K562 (cell line): ENCODE measurements around the gene RABGAP1L. TPM values are rescaled to one million over a fixed set of nuclear protein-coding genes. Genes with fewer than 3 reads are reported as not detected.

ENCODE experiments used
- ATAC-seq: fragments of 200-7000 bp; cut with Tn5 transposase; 3 replicates; pipeline ENCODE4 v1.9.1; 2020; ENCODE audit warnings: moderate library complexity
- BruUV-seq: library from RNA; stranded (reverse); fragments of 400-500 nt; replicated peaks from 2 replicates; lab custom pipeline; 2021; lab: Mats Ljungman, UMichigan
- CTCF ChIA-PET: fragments of 300-600 bp; formaldehyde crosslinking; extraction: SDS; loops from one replicate; lab custom pipeline; 2021; ENCODE audit warnings: low intra/inter-chr PET ratio; lab: Yijun Ruan, JAX
- POLR2A ChIA-PET: fragments of 300-600, 350-650 bp; sonication (Branson Sonifier 250); formaldehyde crosslinking; extraction: SDS; loops from one replicate; lab custom pipeline; 2021; ENCODE audit warnings: antibody characterized with exemption, inconsistent platforms; lab: Yijun Ruan, JAX
- DNase-seq, 4 experiments: peaks; one replicate each; pipeline versions ENCODE4 v3.0.0 to v3.0.0-alpha.2; 2011 to 2018; ENCODE audit warnings: low spot score in 3 of 4, mixed read lengths in 3 of 4; ENCODE audit errors: extremely low read depth in 1 of 4
- FAIRE-seq: peaks from 2 replicates; lab custom pipeline; 2011; peaks lifted over from hg19 to GRCh38; lab: Jason Lieb, UNC
- H2AFZ ChIP-seq: 2 replicates; pipeline ENCODE4 v1.6.0; 2011; ENCODE audit warnings: low read depth, low read length, control low read depth, inconsistent platforms
- H3K27ac ChIP-seq: fragments of 200-600 bp; 3 replicates; pipeline ENCODE4 v1.8.0; 2011; ENCODE audit warnings: low read depth, mild to moderate bottlenecking, control low read depth, inconsistent platforms, low read length, moderate library complexity, mixed read lengths; ENCODE audit errors: extremely low read depth
- H3K27me3 ChIP-seq, 2 experiments: fragments of 300-600 bp in 1 of 2; 2 replicates in 1 of 2; 3 replicates in 1 of 2; pipeline versions ENCODE4 v1.6.0 to v1.8.0; 2011; ENCODE audit warnings: inconsistent platforms in 2 of 2, low read length in 2 of 2, mild to moderate bottlenecking in 1 of 2, mixed read lengths in 1 of 2, moderate library complexity in 1 of 2; ENCODE audit not compliant: control insufficient read depth in 2 of 2, insufficient read depth in 2 of 2
- H3K36me3 ChIP-seq: fragments of 300-600 bp; 3 replicates; pipeline ENCODE4 v1.8.0; 2011; ENCODE audit warnings: mild to moderate bottlenecking, low read length, inconsistent platforms; ENCODE audit not compliant: control insufficient read depth, insufficient read depth
- H3K4me1 ChIP-seq, 2 experiments: fragments of 200-600 bp in 1 of 2; replicated peaks in 1 of 2; 2 replicates in 1 of 2; 3 replicates in 1 of 2; pipeline versions ENCODE4 v1.5.1 to v1.8.0; 2011; ENCODE audit warnings: inconsistent platforms in 2 of 2, low read length in 2 of 2, mild to moderate bottlenecking in 1 of 2, mixed read lengths in 1 of 2, moderate library complexity in 1 of 2; ENCODE audit not compliant: control insufficient read depth in 2 of 2, insufficient read depth in 2 of 2
- H3K4me2 ChIP-seq: 2 replicates; pipeline ENCODE4 v1.6.1; 2011; ENCODE audit warnings: low read length, control low read depth, inconsistent platforms, mixed read lengths; ENCODE audit not compliant: insufficient read depth
- H3K4me3 ChIP-seq: fragments of 200-600 bp; sonication (generic), shearing (Covaris generic); 2 replicates; pipeline ENCODE4 v1.5.1; 2016; ENCODE audit warnings: control low read depth, inconsistent platforms
- H3K79me2 ChIP-seq: fragments of 200-600 bp; 3 replicates; pipeline ENCODE4 v1.8.0; 2011; ENCODE audit warnings: low read length, inconsistent platforms; ENCODE audit not compliant: control insufficient read depth, insufficient read depth
- H3K9ac ChIP-seq, 2 experiments: 2 replicates each; pipeline versions ENCODE4 v1.6.0 to v1.6.1; 2011; ENCODE audit warnings: low read depth in 2 of 2, low read length in 2 of 2, control low read depth in 1 of 2, inconsistent platforms in 1 of 2, mild to moderate bottlenecking in 1 of 2, mixed read lengths in 1 of 2; ENCODE audit not compliant: insufficient read depth in 1 of 2
- H3K9me1 ChIP-seq: one replicate; pipeline ENCODE4 v1.6.0; 2011; ENCODE audit warnings: inconsistent platforms, mild to moderate bottlenecking, low read length, moderate library complexity; ENCODE audit not compliant: control insufficient read depth, insufficient read depth
- H3K9me3 ChIP-seq: replicated peaks from 2 replicates; pipeline ENCODE4 v1.5.1; 2011; ENCODE audit warnings: low read depth, low read length, inconsistent platforms; ENCODE audit not compliant: control insufficient read depth, insufficient read depth
- H4K20me1 ChIP-seq: replicated peaks from 2 replicates; pipeline ENCODE4 v1.6.1; 2011; ENCODE audit warnings: low read length, inconsistent platforms, mixed read lengths; ENCODE audit not compliant: control insufficient read depth, insufficient read depth
- ARID1B ChIP-seq: fragments of 450-650 bp; IDR thresholded peaks from 2 replicates; pipeline ENCODE4 v1.6.1; 2016; ENCODE audit warnings: antibody characterized with exemption, mild to moderate bottlenecking, inconsistent platforms
- CEBPB ChIP-seq: fragments of 450-650 bp; IDR thresholded peaks from 2 replicates; pipeline ENCODE4 v1.6.1; 2016; ENCODE audit warnings: missing genetic modification characterization, missing compliant biosample characterization
- CEBPG ChIP-seq, 3 experiments: fragments of 200-800 bp in 1 of 3; sonication (Bioruptor generic) in 1 of 3; sonication (generic) in 1 of 3; formaldehyde crosslinking in 1 of 3; IDR thresholded peaks in 2 of 3; conservative IDR thresholded peaks in 1 of 3; 2 replicates each; pipeline versions ENCODE4 v1.6.1 to v1.8.0; 2016 to 2022; ENCODE audit warnings: missing compliant biosample characterization in 2 of 3, missing genetic modification characterization in 2 of 3, mild to moderate bottlenecking in 1 of 3, missing genetic modification reagents in 1 of 3
- CREBBP ChIP-seq: IDR thresholded peaks from one replicate; pipeline ENCODE4 v1.6.1; 2012; ENCODE audit warnings: low read depth, mild to moderate bottlenecking, control low read depth, inconsistent platforms, low read length
- FOXO4 ChIP-seq: fragments of 450-650 bp; formaldehyde crosslinking; IDR thresholded peaks from 2 replicates; pipeline ENCODE4 v1.4.0; 2020; ENCODE audit warnings: mild to moderate bottlenecking, moderate library complexity
- MBD1 ChIP-seq: fragments of 250-450 bp; sonication (Bioruptor Pico); IDR thresholded peaks from 2 replicates; pipeline ENCODE4 v1.8.0; 2022; ENCODE audit warnings: inconsistent platforms
- PURB ChIP-seq: sonication (generic); formaldehyde crosslinking; IDR thresholded peaks from 2 replicates; pipeline ENCODE4 v1.9.0; 2021; ENCODE audit warnings: low read depth, mild to moderate bottlenecking, missing genetic modification reagents
- WHSC1 ChIP-seq: IDR thresholded peaks from one replicate; pipeline ENCODE4 v1.6.1; 2012; ENCODE audit warnings: low read length, control low read depth, inconsistent platforms
- ZBTB7A ChIP-seq: IDR thresholded peaks from 2 replicates; pipeline ENCODE4 v1.6.1; 2011; ENCODE audit warnings: low read depth, mild to moderate bottlenecking, low read length, moderate library complexity, borderline replicate concordance; ENCODE audit not compliant: control insufficient read depth
- ZNF324 ChIP-seq: fragments of 250-450 bp; sonication (Bioruptor Pico); IDR thresholded peaks from 2 replicates; pipeline ENCODE4 v1.4.0; 2020; ENCODE audit warnings: mild to moderate bottlenecking
- ZNF408 ChIP-seq: fragments of 250-450 bp; sonication (Bioruptor Pico); IDR thresholded peaks from 2 replicates; pipeline ENCODE4 v1.4.0; 2020; ENCODE audit warnings: low read depth, mild to moderate bottlenecking, moderate library complexity
- ZNF57 ChIP-seq: fragments of 450-650 bp; formaldehyde crosslinking; IDR thresholded peaks from 2 replicates; pipeline ENCODE4 v1.4.0; 2020; ENCODE audit warnings: mild to moderate bottlenecking, moderate library complexity
- ZNF644 ChIP-seq: fragments of 200-800 bp; sonication (Bioruptor generic); IDR thresholded peaks from 2 replicates; pipeline ENCODE4 v1.6.1; 2016; ENCODE audit warnings: low read depth, missing genetic modification characterization, missing compliant biosample characterization
- WGBS: fragments of 100-300 bp; shearing (Covaris generic); methylation state at CpG from one replicate; pipeline ENCODE4 v1.1.6; 2016; ENCODE audit warnings: low coverage, mixed read lengths; ENCODE audit not compliant: insufficient coverage; ENCODE audit errors: missing lambda C conversion rate; 5-methylcytosine and 5-hydroxymethylcytosine counted together
- in situ Hi-C: fragments of 300-500 bp; cut with MboI; formaldehyde crosslinking; loops from 4 replicates; pipeline ENCODE4 v1.15.0; 2018; ENCODE audit warnings: inconsistent platforms, mixed read lengths
- intact Hi-C: fragments of 100-400 bp; cut with micrococcal nuclease; formaldehyde crosslinking; loops from 2 replicates; pipeline ENCODE4 v1.14.2; 2022
- polyA plus RNA-seq, 8 experiments: library from polyadenylated mRNA; depleted of rRNA in 4 of 8; stranded (reverse) in 5 of 8; unstranded in 3 of 8; fragments of >200 nt; fragmentation: Nextera tagmentation in 2 of 8; fragmentation: Illumina TruSeq in 1 of 8; extraction: Ambion mirVana in 2 of 8; extraction: Trizol in 1 of 8; gene quantifications; 2 replicates each; pipeline versions ENCODE4 v1.2.1 to v1.2.3, GENCODE V29; 2011 to 2014; ENCODE audit warnings: inconsistent platforms in 1 of 8, missing spikeins in 1 of 8
- total RNA-seq, 7 experiments: library from RNA; depleted of rRNA in 6 of 7; stranded (reverse); fragments of >200 nt in 6 of 7; fragmentation: Illumina TruSeq in 2 of 7; extraction: Trizol in 2 of 7; gene quantifications; 2 replicates each; pipeline versions ENCODE4 v1.2.1 to v1.2.3, GENCODE V29; 2011 to 2021; ENCODE audit warnings: low replicate concordance in 1 of 7

Gene RABGAP1L
- total and polyA plus RNA-seq, 9 of the 15 experiments (the other 6 are each of a cell fraction or from before 2014, with no cell fraction given), result 16.5 to 44.9 (median 26.7) TPM

- Histone ChIP-seq H3K4me1 (no peaks in the 10 kb centered on the region), H4K20me1 (no peaks in the 10 kb centered on the region), H2AFZ (no peak overlapping the region), H3K9me1 (no peaks in the 10 kb centered on the region), H3K4me3 (no peak overlapping the region), H3K9me3 (peaks cover 3% of the 10 kb centered on the region; the same call in 1 of the 2 replicates), H3K27me3 (no peaks in the 10 kb centered on the region), H3K9ac (no peak overlapping the region), H3K4me2 (no peak overlapping the region), H3K79me2 (no peaks in the 10 kb centered on the region), H3K27ac (no peak overlapping the region), H3K36me3 (peaks cover 4% of the 10 kb centered on the region; the same call in 1 of the 3 replicates)
- BruUV-seq, result no TSS peak
- ChIA-PET POLR2A (no interaction called here), CTCF (no interaction called here)
- ATAC-seq, result no peak
- DNase-seq, result no peak
- in situ Hi-C loops, result no loop called here
- peak; percentile 90 for TF ChIP-seq ZNF324 (CRISPR knock-in tag)
- no peak for TF ChIP-seq WHSC1
- no peak for FAIRE-seq
- intact Hi-C loops, result no loop called here
Observed at GRCh38 chr1:174291059-174291458, 131.7 kb downstream of the RABGAP1L start.

GRCh38 chr1:174296309-174296708 is 137.0 kb downstream of the RABGAP1L start:
- Histone ChIP-seq H3K4me1 (no peaks in the 10 kb centered on the region), H3K27me3 (no peaks in the 10 kb centered on the region), H3K36me3 (no peaks in the 10 kb centered on the region), H3K4me3 (no peak overlapping the region), H3K9ac (no peak overlapping the region), H3K4me2 (no peak overlapping the region), H2AFZ (no peak overlapping the region), H3K9me3 (no peaks in the 10 kb centered on the region), H3K79me2 (no peaks in the 10 kb centered on the region), H3K9me1 (no peaks in the 10 kb centered on the region), H4K20me1 (no peaks in the 10 kb centered on the region), H3K27ac (no peak overlapping the region)
- BruUV-seq, result no TSS peak
- POLR2A ChIA-PET, result interaction anchor here (0.8 kb wide), 1 partner anchor 79 kb away, joined by 4 read pairs; no protein-coding TSS in a partner anchor
- intact Hi-C loops (no loop called here), in situ Hi-C loops (no loop called here)
- no peak for ATAC-seq
- DNase-seq, result no peak
- CTCF ChIA-PET, result no interaction called here
- 89% methylated on average over 4 of the region's 4 CpGs for WGBS
- no peak for FAIRE-seq
- TF ChIP-seq ZNF408 (CRISPR knock-in tag) (no peak), ZBTB7A (no peak), ZNF57 (CRISPR knock-in tag) (no peak), PURB (no peak), CEBPB (peak; percentile 85), MBD1 (0 out of 2 replicates have a peak, but pooled peaks have one; percentile 36), FOXO4 (CRISPR knock-in tag) (no peak), ZNF644 (no peak), CREBBP (no peak), ARID1B (no peak), CEBPG (CRISPR knock-in tag; IDR thresholded peaks at IDR 0.05) (no peak), CEBPG (tag; conservative IDR thresholded peaks at IDR 0.05 in 1 of 2, IDR thresholded peaks at IDR 0.05 in 1 of 2) (peak; percentile 58 to 93; a peak in 3 of 4 replicates)
